Body of pancreas (tissue), 4 donors: ENCODE data around the gene PARK7. TPM values are rescaled to one million over a fixed set of nuclear protein-coding genes. Genes with fewer than 3 reads are reported as not detected.

Experiments
- ATAC-seq: fragments of 150-250 bp; one replicate; pipeline ENCODE4 v1.9.1; 2016
- DNase-seq, 4 donors: peaks; one replicate each; pipeline ENCODE4 v3.0.0-alpha.2; 2019
- H3K27ac ChIP-seq, 4 donors: fragments of 200-600 bp; sonication (generic); 1 replicate in 3 of 4; 2 replicates in 1 of 4; pipeline versions ENCODE4 v1.5.1 to v1.6.1; 2016 to 2019; ENCODE audit warnings: mild to moderate bottlenecking in 1 of 4, mixed read lengths in 1 of 4, moderate library complexity in 1 of 4
- H3K27me3 ChIP-seq, 2 donors: fragments of 200-600 bp; sonication (generic); one replicate each; pipeline ENCODE4 v1.6.0; 2016; ENCODE audit warnings: mild to moderate bottlenecking in 1 of 2
- H3K36me3 ChIP-seq, 2 donors: fragments of 200-600 bp; sonication (generic); replicated peaks in 1 of 2; 2 replicates each; pipeline ENCODE4 v1.5.1; 2016; ENCODE audit warnings: low read depth in 2 of 2; ENCODE audit not compliant: insufficient read depth in 1 of 2
- H3K4me1 ChIP-seq: fragments of 200-600 bp; sonication (generic); one replicate; pipeline ENCODE4 v1.6.0; 2016
- H3K4me3 ChIP-seq, 2 donors: fragments of 200-600 bp; sonication (generic); 1 replicate in 1 of 2; 2 replicates in 1 of 2; pipeline ENCODE4 v1.5.1; 2016 to 2019
- H3K9me3 ChIP-seq, 3 donors: fragments of 200-600 bp; sonication (generic); 1 replicate in 2 of 3; 2 replicates in 1 of 3; pipeline ENCODE4 v1.5.1; 2016
- POLR2A ChIP-seq, 3 donors: fragments of 450-650 bp; IDR thresholded peaks; one replicate each; pipeline ENCODE4 v1.6.1; 2016; ENCODE audit warnings: antibody characterized with exemption in 3 of 3, mild to moderate bottlenecking in 2 of 3
- WGBS, 2 donors: methylation state at CpG; one replicate each; pipeline ENCODE4 v1.1.5; 2017; 5-methylcytosine and 5-hydroxymethylcytosine counted together
- intact Hi-C: fragments of 100-400 bp; cut with DNase I; formaldehyde crosslinking; loops from one replicate; pipeline ENCODE4 v1.15.1; 2023
- total RNA-seq, 2 donors: library from RNA; depleted of rRNA; stranded (reverse); fragments of >200 nt; gene quantifications; one replicate each; pipeline ENCODE4 v1.1.0, GENCODE V29; 2016
- TF ChIP-seq, protein P1 (sequence below), 7 experiments: fragments of 450-650 bp in 4 of 7; fragments of 200-600 bp in 3 of 7; sonication (generic) in 3 of 7; IDR thresholded peaks; one replicate each; pipeline ENCODE4 v1.5.1; 2016 to 2019; ENCODE audit warnings: antibody characterized with exemption in 7 of 7

PARK7 gene
- total RNA-seq, 2 donors from 2014 or later = 88.3 to 110 TPM

GRCh38 chr1:7953850-7954609, 7.5 kb upstream of the PARK7 start:
- H3K36me3 ChIP-seq = no peaks in the 10 kb centered on the region
- H3K4me3 ChIP-seq = peak overlapping the region; percentile 10 to 34
- 2 to 5% methylated on average over 27 to 65 of the region's 65 CpGs for WGBS, 2 donors
- intact Hi-C loops = no loop called here
- H3K4me1 ChIP-seq = peaks cover 9% of the 10 kb centered on the region
- peak overlapping the region; percentile 77 to 94 (median 89) for H3K27ac ChIP-seq
- DNase-seq (peak; percentile 95 to 97 (median 96)), ATAC-seq (peak; percentile 100)
- no peaks in the 10 kb centered on the region for H3K9me3 ChIP-seq
- H3K27me3 ChIP-seq = no peaks in the 10 kb centered on the region
- TF ChIP-seq, protein P1, sequence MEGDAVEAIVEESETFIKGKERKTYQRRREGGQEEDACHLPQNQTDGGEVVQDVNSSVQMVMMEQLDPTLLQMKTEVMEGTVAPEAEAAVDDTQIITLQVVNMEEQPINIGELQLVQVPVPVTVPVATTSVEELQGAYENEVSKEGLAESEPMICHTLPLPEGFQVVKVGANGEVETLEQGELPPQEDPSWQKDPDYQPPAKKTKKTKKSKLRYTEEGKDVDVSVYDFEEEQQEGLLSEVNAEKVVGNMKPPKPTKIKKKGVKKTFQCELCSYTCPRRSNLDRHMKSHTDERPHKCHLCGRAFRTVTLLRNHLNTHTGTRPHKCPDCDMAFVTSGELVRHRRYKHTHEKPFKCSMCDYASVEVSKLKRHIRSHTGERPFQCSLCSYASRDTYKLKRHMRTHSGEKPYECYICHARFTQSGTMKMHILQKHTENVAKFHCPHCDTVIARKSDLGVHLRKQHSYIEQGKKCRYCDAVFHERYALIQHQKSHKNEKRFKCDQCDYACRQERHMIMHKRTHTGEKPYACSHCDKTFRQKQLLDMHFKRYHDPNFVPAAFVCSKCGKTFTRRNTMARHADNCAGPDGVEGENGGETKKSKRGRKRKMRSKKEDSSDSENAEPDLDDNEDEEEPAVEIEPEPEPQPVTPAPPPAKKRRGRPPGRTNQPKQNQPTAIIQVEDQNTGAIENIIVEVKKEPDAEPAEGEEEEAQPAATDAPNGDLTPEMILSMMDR (IDR thresholded peaks at IDR 0.05) = peak in 2 of 7 experiments; percentile 7 to 11
- peak; percentile 74 to 89 (median 87) for TF ChIP-seq POLR2A (IDR thresholded peaks at IDR 0.05)

GRCh38 chr1:7954683-7955082, 6.8 kb upstream of the PARK7 start:
- 60 to 62% methylated on average over 7 of the region's 7 CpGs for WGBS, 2 donors
- ATAC-seq (no peak), DNase-seq (no peak)
- Histone ChIP-seq H3K4me3 (peak overlapping the region; percentile 10 to 34), H3K36me3 (no peaks in the 10 kb centered on the region), H3K27ac (peak overlapping the region in 3 of 4 donors; percentile 77 to 94 (median 94)), H3K4me1 (peaks cover 9% of the 10 kb centered on the region), H3K9me3 (no peaks in the 10 kb centered on the region), H3K27me3 (no peaks in the 10 kb centered on the region)
- intact Hi-C loops = no loop called here
- no peak for TF ChIP-seq POLR2A (IDR thresholded peaks at IDR 0.05)
- TF ChIP-seq, protein P1 (IDR thresholded peaks at IDR 0.05) = no peak

- H3K9me3 ChIP-seq = no peaks in the 10 kb centered on the region
- DNase-seq (no peak), ATAC-seq (no peak)
- H3K27ac ChIP-seq = no peak overlapping the region
- no peaks in the 10 kb centered on the region for H3K27me3 ChIP-seq
- TF ChIP-seq, protein P1 (IDR thresholded peaks at IDR 0.05) = no peak
- TF ChIP-seq POLR2A (IDR thresholded peaks at IDR 0.05) = no peak
- intact Hi-C loops = no loop called here
- no peaks in the 10 kb centered on the region for H3K36me3 ChIP-seq
- H3K4me3 ChIP-seq = no peak overlapping the region
- peaks cover 17% of the 10 kb centered on the region for H3K4me1 ChIP-seq
- WGBS, 2 donors = 86 to 90% methylated on average over 10 of the region's 10 CpGs
Observed at GRCh38 chr1:7956218-7957032, 5.1 kb upstream of the PARK7 start.

GRCh38 chr1:7960165-7960564, 1.3 kb upstream of the PARK7 start:
- no peak for ATAC-seq
- no peak overlapping the region for H3K27ac ChIP-seq
- intact Hi-C loops = no loop called here
- no peak for DNase-seq
- H3K27me3 ChIP-seq = no peaks in the 10 kb centered on the region
- 72 to 83% methylated on average over 2 of the region's 2 CpGs for WGBS, 2 donors
- peaks cover 33% of the 10 kb centered on the region for H3K4me1 ChIP-seq
- no peak overlapping the region for H3K4me3 ChIP-seq
- no peaks in the 10 kb centered on the region for H3K9me3 ChIP-seq
- peaks cover 0 to 3% of the 10 kb centered on the region in 2 donors for H3K36me3 ChIP-seq
- TF ChIP-seq, protein P1 (IDR thresholded peaks at IDR 0.05) = no peak
- TF ChIP-seq POLR2A (IDR thresholded peaks at IDR 0.05) = no peak
